Uterus (tissue), 4 donors: Measurements from ENCODE around the gene FBXO17. TPM values are rescaled to one million over a fixed set of nuclear protein-coding genes. Genes with fewer than 3 reads are reported as not detected.

ENCODE experiments used
- DNase-seq, 2 donors: peaks; one replicate each; pipeline ENCODE4 v3.0.0-alpha.2; 2019 to 2020
- H3K27ac ChIP-seq, 2 donors: fragments of 200-600 bp; sonication (generic); 1 replicate in 1 of 2; 2 replicates in 1 of 2; pipeline ENCODE4 v1.5.1; 2016 to 2018
- H3K27me3 ChIP-seq, 2 donors: fragments of 200-600 bp; sonication (generic); one replicate each; pipeline ENCODE4 v1.5.1; 2018 to 2019; ENCODE audit warnings: control low read depth in 1 of 2
- H3K36me3 ChIP-seq, 2 donors: fragments of 200-600 bp; sonication (generic); one replicate each; pipeline ENCODE4 v1.5.1; 2019; ENCODE audit warnings: control low read depth in 1 of 2
- H3K4me1 ChIP-seq, 2 donors: fragments of 200-600 bp; sonication (generic); one replicate each; pipeline ENCODE4 v1.5.1; 2018 to 2019; ENCODE audit warnings: control low read depth in 1 of 2
- H3K4me3 ChIP-seq, 2 donors: fragments of 200-600 bp; sonication (generic); 1 replicate in 1 of 2; 2 replicates in 1 of 2; pipeline ENCODE4 v1.5.1; 2018 to 2019; ENCODE audit warnings: mild to moderate bottlenecking in 1 of 2
- H3K9me3 ChIP-seq, 2 donors: fragments of 200-600 bp; sonication (generic); one replicate each; pipeline ENCODE4 v1.5.1; 2019; ENCODE audit warnings: control low read depth in 1 of 2
- POLR2A ChIP-seq, 2 donors: fragments of 450-650 bp; IDR thresholded peaks; one replicate each; pipeline ENCODE4 v1.6.1; 2016; ENCODE audit warnings: antibody characterized with exemption in 2 of 2, mild to moderate bottlenecking in 1 of 2, moderate library complexity in 1 of 2
- intact Hi-C: fragments of 100-400 bp; cut with DNase I; formaldehyde crosslinking; loops from one replicate; pipeline ENCODE4 v1.15.1; 2023; ENCODE audit warnings: low total_unique reads
- total RNA-seq, 4 donors: library from RNA; depleted of rRNA in 3 of 4; stranded (reverse); fragments of >200 nt in 3 of 4; gene quantifications; one replicate each; pipeline versions ENCODE4 v1.1.0 to v1.2.4, GENCODE V29; 2014 to 2023
- TF ChIP-seq, protein P1 (sequence below), 4 experiments: fragments of 200-600 bp in 2 of 4; fragments of 450-650 bp in 2 of 4; sonication (generic) in 2 of 4; IDR thresholded peaks; one replicate each; pipeline ENCODE4 v1.5.1; 2016 to 2019; ENCODE audit warnings: antibody characterized with exemption in 4 of 4, mild to moderate bottlenecking in 2 of 4, moderate library complexity in 1 of 4
- donor health status: DM: yes; HTN: yes; CAD: no.

Gene FBXO17
- total RNA-seq, 4 donors from 2014 or later: 3.8 to 47.6 (median 36.7) TPM

DNA sequence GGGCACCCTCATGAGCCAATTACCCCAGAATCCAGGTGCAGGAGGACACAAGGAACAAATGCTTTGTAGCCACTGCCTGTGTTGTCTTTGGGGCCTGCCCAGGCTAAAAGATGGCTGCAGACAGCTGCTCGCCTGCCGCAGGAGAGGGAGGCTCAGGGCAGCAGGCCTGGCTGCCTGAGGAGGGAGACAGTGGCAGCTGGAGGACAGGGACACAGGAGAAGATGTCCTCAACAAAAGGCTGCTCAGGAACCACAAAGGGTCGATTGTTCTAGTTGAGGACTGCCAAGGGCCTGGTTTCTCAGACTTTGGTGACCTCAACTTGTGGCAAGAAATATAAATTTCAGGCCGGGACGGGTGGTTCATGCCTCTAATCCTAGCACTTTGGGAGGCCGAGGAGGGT is 83.8 kb downstream of the FBXO17 start:
- Histone ChIP-seq H3K27me3 (no peaks in the 10 kb centered on the region), H3K4me1 (no peaks in the 10 kb centered on the region), H3K9me3 (no peaks in the 10 kb centered on the region), H3K4me3 (no peak overlapping the region), H3K36me3 (no peaks in the 10 kb centered on the region), H3K27ac (no peak overlapping the region)
- TF ChIP-seq POLR2A (IDR thresholded peaks at IDR 0.05): no peak
- TF ChIP-seq, protein P1, sequence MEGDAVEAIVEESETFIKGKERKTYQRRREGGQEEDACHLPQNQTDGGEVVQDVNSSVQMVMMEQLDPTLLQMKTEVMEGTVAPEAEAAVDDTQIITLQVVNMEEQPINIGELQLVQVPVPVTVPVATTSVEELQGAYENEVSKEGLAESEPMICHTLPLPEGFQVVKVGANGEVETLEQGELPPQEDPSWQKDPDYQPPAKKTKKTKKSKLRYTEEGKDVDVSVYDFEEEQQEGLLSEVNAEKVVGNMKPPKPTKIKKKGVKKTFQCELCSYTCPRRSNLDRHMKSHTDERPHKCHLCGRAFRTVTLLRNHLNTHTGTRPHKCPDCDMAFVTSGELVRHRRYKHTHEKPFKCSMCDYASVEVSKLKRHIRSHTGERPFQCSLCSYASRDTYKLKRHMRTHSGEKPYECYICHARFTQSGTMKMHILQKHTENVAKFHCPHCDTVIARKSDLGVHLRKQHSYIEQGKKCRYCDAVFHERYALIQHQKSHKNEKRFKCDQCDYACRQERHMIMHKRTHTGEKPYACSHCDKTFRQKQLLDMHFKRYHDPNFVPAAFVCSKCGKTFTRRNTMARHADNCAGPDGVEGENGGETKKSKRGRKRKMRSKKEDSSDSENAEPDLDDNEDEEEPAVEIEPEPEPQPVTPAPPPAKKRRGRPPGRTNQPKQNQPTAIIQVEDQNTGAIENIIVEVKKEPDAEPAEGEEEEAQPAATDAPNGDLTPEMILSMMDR (IDR thresholded peaks at IDR 0.05): no peak
- intact Hi-C loops: no loop called here
- DNase-seq: no peak

Other genes starting within 250 kb of the FBXO17 start
- gene CAPN12, start 231.3 kb downstream of the FBXO17 start, total RNA-seq: 1 to 10 TPM in 2 of 4 donors, under 1 TPM in 1, not detected in 1; 0.83 to 8.4 (median 8.2) TPM
- gene LGALS7, start 202.2 kb downstream of the FBXO17 start, total RNA-seq: 1 to 10 TPM in 1 of 4 donors, not detected in 3; 2.6 TPM
- 1 to 10 TPM in 2 of 4 donors, not detected in 2; 1.1 to 6.2 TPM for gene LGALS7B, start 186.5 kb downstream of the FBXO17 start, total RNA-seq
- 1 to 10 TPM in 2 of 4 donors, under 1 TPM in 1, not detected in 1; 0.51 to 4.7 (median 3.6) TPM for gene LGALS4, start 162.8 kb downstream of the FBXO17 start, total RNA-seq
- gene ECH1, start 143.9 kb downstream of the FBXO17 start, total RNA-seq: 100 to 1,000 TPM in 1 of 4 donors, 10 to 100 TPM in 3; 27.7 to 188 (median 70.3) TPM
- 100 to 1,000 TPM in 2 of 4 donors, 10 to 100 TPM in 2; 65.8 to 353 (median 177) TPM for gene HNRNPL, start 125.8 kb downstream of the FBXO17 start, total RNA-seq
- gene RINL, start 97.5 kb downstream of the FBXO17 start, total RNA-seq: 100 to 1,000 TPM in 1 of 4 donors, 1 to 10 TPM in 3; 3.3 to 308 (median 5.0) TPM
- 100 to 1,000 TPM in 2 of 4 donors, 10 to 100 TPM in 2; 46.0 to 171 (median 80.2) TPM for gene SIRT2, start 76.1 kb downstream of the FBXO17 start, total RNA-seq
- gene NFKBIB, start 75.8 kb downstream of the FBXO17 start, total RNA-seq: 10 to 100 TPM in 3 of 4 donors, 1 to 10 TPM in 1; 5.2 to 37.4 (median 19.4) TPM
- gene CCER2, start 63.6 kb downstream of the FBXO17 start, total RNA-seq: 1 to 10 TPM in 1 of 4 donors, under 1 TPM in 1, not detected in 2; 0.43 to 1.2 TPM
- 10 to 100 TPM in 2 of 4 donors, 1 to 10 TPM in 2; 1.3 to 18.4 (median 10.6) TPM for gene SARS2, start 45.0 kb downstream of the FBXO17 start, total RNA-seq
- 10 to 100 TPM; 16.9 to 83.8 (median 19.2) TPM for gene MRPS12, start 44.8 kb downstream of the FBXO17 start, total RNA-seq
- 10 to 100 TPM in 1 of 4 donors, 1 to 10 TPM in 3; 3.4 to 11.3 (median 7.8) TPM for gene FBXO27, start 56.8 kb upstream of the FBXO17 start, total RNA-seq
- under 1 TPM in 1 of 4 donors, not detected in 3; 0.55 TPM for gene ACP7, start 108.6 kb upstream of the FBXO17 start, total RNA-seq
- 10 to 100 TPM in 3 of 4 donors, under 1 TPM in 1; 0.26 to 57.4 (median 24.3) TPM for gene PAK4, start 150.0 kb upstream of the FBXO17 start, total RNA-seq
- not detected for gene NCCRP1, start 221.2 kb upstream of the FBXO17 start, total RNA-seq
- gene SYCN, start 228.5 kb upstream of the FBXO17 start, total RNA-seq: not detected